ENCODE measurements around the gene RBM43. TPM values are rescaled to one million over a fixed set of nuclear protein-coding genes. Genes with fewer than 3 reads are reported as not detected.

RBM43 gene
- total and polyA plus RNA-seq, 12 donors, result 5.0 to 38.7 (median 12.1) TPM

DNA sequence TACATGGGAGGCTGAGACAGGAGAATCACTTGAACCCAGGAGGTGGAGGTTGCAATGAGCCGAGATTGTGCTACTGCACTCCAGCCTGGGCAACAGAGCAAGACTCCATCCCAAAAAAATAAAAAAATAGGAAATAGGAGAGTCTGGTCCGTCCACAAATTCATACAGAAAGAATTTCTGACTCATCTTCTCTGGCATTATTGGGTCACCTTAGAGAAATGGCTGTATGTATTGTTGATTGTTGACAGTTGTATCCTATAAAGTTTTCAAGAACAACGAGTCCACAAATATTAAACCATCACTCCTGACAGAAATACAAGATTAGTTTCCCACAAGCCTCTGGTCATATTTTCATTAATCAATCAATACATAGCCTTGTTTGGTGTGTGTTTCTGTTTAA lies 20.4 kb downstream of the RBM43 start:
- H3K4me1 ChIP-seq (replicated peaks in 1 of 2), result peaks cover 4 to 12% of the 10 kb centered on the region in 2 donors
- H3K27ac ChIP-seq, result no peak overlapping the region
- H3K4me3 ChIP-seq, result no peak overlapping the region
- WGBS, 4 donors, result 47 to 65% (median 57%) methylated on average over 3 of the region's 3 CpGs
- DNase-seq, result no peak
- H3K27me3 ChIP-seq, result no peaks in the 10 kb centered on the region
- TF ChIP-seq POLR2A (IDR thresholded peaks at IDR 0.05), result no peak
- TF ChIP-seq, protein P1, sequence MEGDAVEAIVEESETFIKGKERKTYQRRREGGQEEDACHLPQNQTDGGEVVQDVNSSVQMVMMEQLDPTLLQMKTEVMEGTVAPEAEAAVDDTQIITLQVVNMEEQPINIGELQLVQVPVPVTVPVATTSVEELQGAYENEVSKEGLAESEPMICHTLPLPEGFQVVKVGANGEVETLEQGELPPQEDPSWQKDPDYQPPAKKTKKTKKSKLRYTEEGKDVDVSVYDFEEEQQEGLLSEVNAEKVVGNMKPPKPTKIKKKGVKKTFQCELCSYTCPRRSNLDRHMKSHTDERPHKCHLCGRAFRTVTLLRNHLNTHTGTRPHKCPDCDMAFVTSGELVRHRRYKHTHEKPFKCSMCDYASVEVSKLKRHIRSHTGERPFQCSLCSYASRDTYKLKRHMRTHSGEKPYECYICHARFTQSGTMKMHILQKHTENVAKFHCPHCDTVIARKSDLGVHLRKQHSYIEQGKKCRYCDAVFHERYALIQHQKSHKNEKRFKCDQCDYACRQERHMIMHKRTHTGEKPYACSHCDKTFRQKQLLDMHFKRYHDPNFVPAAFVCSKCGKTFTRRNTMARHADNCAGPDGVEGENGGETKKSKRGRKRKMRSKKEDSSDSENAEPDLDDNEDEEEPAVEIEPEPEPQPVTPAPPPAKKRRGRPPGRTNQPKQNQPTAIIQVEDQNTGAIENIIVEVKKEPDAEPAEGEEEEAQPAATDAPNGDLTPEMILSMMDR (IDR thresholded peaks at IDR 0.05), result no peak
- no peaks in the 10 kb centered on the region for H3K36me3 ChIP-seq (replicated peaks in 1 of 2)
- intact Hi-C loops (cut with DNase I), result no loop called here
- H3K9me3 ChIP-seq (replicated peaks in 1 of 3), result no peaks in the 10 kb centered on the region

DNA sequence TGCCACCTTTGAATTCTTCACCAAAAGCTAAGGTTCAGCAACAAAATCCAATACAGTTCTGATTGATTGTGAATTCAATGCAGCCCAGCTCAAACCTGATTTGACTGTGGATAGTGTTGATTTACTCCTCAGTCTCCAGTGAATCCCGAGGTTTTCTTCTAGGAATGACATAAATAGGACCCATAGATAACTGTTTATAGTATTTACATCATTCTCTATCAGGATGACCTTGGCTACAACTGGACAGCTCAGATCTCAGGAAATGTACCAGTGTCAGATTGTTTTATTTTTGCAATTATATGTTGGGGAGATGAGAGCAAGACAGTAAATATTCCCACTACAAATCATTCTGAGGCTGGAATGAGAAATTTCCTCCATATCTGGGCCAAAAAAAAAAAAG lies 21.2 kb downstream of the RBM43 start:
- Histone ChIP-seq H3K4me1 (replicated peaks in 1 of 2) (peaks cover 4 to 12% of the 10 kb centered on the region in 2 donors), H3K36me3 (replicated peaks in 1 of 2) (no peaks in the 10 kb centered on the region), H3K27ac (no peak overlapping the region), H3K9me3 (replicated peaks in 1 of 3) (no peaks in the 10 kb centered on the region), H3K27me3 (no peaks in the 10 kb centered on the region), H3K4me3 (no peak overlapping the region)
- TF ChIP-seq, protein P1 (IDR thresholded peaks at IDR 0.05), result no peak
- no peak for TF ChIP-seq POLR2A (IDR thresholded peaks at IDR 0.05)
- intact Hi-C loops (cut with DNase I), result no loop called here
- DNase-seq, result no peak
- WGBS, 4 donors, result 13 to 31% (median 22%) methylated on average over 1 of the region's 1 CpG

DNA sequence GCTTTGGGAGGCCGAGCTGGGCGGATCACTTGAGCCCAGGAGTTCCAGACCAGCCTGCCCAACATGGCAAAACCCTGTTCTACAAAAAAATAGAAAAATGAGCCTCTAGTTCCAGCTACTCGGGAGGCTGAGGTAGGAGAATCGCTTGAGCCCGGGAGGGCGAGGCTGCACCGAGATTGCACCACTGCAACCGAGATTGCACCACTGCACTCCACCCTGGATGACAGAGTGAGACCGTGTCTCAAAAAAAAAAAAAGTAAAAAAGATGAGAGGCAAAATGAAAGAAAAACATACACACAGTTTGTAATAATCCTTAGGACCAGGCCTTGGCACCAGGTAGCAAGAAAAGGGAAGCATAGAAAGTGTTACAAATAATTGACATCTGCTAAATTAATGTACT lies 22.0 kb downstream of the RBM43 start:
- Histone ChIP-seq H3K27me3 (no peaks in the 10 kb centered on the region), H3K9me3 (replicated peaks in 1 of 3) (no peaks in the 10 kb centered on the region), H3K36me3 (replicated peaks in 1 of 2) (no peaks in the 10 kb centered on the region), H3K27ac (no peak overlapping the region), H3K4me3 (no peak overlapping the region), H3K4me1 (replicated peaks in 1 of 2) (peaks cover 4 to 12% of the 10 kb centered on the region in 2 donors)
- intact Hi-C loops (cut with DNase I), result loop anchor here (5.0 to 10.0 kb wide), 3 partner anchors 1465 to 1645 kb away; no protein-coding TSS in a partner anchor
- no peak for DNase-seq
- no peak for TF ChIP-seq POLR2A (IDR thresholded peaks at IDR 0.05)
- TF ChIP-seq, protein P1 (IDR thresholded peaks at IDR 0.05), result no peak
- WGBS, 4 donors, result 76 to 84% (median 81%) methylated on average over 9 of the region's 9 CpGs

DNA sequence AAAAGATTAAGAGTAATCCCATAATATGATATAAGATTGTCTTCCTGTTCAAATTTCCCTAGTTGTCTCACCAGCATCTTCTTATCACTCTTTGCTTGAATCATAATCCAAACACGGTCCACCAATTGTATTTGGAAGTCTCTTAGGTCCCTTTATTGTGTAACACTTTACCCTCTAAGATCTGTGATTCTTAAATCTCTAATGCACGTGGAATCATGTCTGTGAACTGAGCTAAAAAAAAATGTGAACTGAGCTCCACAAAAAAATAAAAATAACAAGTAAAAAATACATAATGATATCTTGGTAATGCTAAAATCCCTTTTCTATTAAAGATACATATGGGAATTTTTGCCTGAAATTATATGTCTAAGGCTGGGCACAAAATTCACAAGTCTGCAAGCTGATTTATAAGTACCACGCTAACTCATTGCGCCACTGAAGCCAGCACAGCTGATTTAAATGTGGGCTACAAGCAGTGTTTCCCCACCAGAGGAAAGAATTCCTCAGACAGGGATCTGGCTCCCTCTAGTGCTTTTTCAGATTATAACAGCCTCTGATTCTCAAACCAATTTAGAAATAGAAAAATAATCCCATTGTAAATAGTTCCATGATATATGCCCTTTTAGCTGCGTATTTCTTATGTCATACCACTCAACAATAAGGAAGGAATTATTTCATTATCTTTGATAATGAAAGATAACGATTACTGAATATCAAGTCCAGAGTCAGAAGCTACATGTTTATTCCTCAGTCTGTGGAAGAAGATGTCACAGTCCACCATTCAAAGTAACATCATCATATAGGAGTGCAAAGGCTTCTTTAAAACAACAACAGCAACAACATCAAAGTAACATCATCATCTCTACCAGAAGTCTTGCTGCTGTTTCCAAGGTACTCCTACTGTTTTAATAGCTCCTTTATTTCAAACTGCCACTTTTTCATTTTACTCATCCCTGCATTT lies 22.9 kb downstream of the RBM43 start:
- no peak overlapping the region for H3K4me3 ChIP-seq
- H3K4me1 ChIP-seq (replicated peaks in 1 of 2), result peaks cover 4 to 12% of the 10 kb centered on the region in 2 donors
- H3K36me3 ChIP-seq (replicated peaks in 1 of 2), result no peaks in the 10 kb centered on the region
- H3K27ac ChIP-seq, result peak overlapping the region in 1 of 5 donors; percentile 28
- TF ChIP-seq, protein P1 (IDR thresholded peaks at IDR 0.05), result peak; percentile 77 to 96 (median 93)
- TF ChIP-seq POLR2A (IDR thresholded peaks at IDR 0.05), result no peak
- H3K27me3 ChIP-seq, result no peaks in the 10 kb centered on the region
- DNase-seq, result peak; percentile 47 to 84 (median 74)
- H3K9me3 ChIP-seq (replicated peaks in 1 of 3), result no peaks in the 10 kb centered on the region
- intact Hi-C loops (cut with DNase I), result loop anchor here (5.0 to 10.0 kb wide), 3 partner anchors 1464 to 1644 kb away; no protein-coding TSS in a partner anchor
- 5 to 8% (median 7%) methylated on average over 6 of the region's 6 CpGs for WGBS, 4 donors

Data from adrenal gland (tissue), 12 donors.